ENCODE measurements around the gene YWHAQ.

DNA sequence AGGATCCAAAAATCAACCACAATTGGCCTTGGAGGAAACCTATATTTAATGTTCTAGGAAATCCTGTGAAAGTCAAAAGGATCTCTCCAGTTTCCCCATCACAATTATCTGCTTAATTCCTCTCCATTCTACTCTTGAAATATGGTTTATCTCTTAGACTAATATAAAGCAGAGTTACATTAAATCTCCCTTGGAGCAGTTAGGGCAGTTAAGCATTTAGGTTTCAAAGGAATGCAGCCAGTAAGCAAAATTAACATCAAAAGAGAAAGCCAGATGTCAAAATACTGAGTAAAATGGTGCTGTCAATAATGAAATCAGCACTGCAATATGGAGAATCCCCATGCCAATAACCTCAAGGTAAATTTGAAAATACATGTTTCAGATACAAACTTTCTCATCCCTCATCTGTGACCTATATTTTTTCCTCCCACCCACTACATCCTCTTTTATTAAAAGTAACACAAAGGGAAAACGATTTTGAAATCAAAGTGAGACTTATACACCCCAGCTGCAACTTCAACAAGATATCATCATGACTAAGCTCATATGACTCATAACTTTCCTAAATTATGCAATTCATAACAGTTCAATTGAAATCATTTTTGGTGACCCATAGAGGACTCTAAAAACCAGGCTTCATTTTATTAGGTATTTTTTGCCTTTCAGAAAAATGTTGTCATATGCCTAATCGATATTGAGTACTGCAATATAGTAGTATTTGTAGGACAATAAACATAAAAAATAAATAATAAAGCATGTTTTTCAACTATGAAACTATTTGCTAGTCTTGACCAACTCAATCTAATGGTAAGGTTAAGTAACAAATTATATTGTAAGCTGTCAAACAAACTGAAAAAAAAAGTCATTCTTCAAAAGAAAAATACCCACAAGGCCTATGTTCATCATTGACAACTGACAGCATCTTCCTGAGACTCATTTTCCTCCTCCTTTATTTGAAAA, 78.3 kb downstream of the YWHAQ start:
- TF ChIP-seq ZC3H11A (IDR thresholded peaks at IDR 0.05), result no peak
- TF ChIP-seq, protein P1, sequence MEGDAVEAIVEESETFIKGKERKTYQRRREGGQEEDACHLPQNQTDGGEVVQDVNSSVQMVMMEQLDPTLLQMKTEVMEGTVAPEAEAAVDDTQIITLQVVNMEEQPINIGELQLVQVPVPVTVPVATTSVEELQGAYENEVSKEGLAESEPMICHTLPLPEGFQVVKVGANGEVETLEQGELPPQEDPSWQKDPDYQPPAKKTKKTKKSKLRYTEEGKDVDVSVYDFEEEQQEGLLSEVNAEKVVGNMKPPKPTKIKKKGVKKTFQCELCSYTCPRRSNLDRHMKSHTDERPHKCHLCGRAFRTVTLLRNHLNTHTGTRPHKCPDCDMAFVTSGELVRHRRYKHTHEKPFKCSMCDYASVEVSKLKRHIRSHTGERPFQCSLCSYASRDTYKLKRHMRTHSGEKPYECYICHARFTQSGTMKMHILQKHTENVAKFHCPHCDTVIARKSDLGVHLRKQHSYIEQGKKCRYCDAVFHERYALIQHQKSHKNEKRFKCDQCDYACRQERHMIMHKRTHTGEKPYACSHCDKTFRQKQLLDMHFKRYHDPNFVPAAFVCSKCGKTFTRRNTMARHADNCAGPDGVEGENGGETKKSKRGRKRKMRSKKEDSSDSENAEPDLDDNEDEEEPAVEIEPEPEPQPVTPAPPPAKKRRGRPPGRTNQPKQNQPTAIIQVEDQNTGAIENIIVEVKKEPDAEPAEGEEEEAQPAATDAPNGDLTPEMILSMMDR (IDR thresholded peaks at IDR 0.05), result no peak
- TF ChIP-seq SMC3 (IDR thresholded peaks at IDR 0.05), result 0 out of 3 replicates have a peak, but pooled peaks have one; percentile 18
- no peak for TF ChIP-seq NR3C1 (IDR thresholded peaks at IDR 0.05)
- no peak for TF ChIP-seq MYC (IDR thresholded peaks at IDR 0.05; ENCODE audit: borderline replicate concordance, low read length)
- no peak for TF ChIP-seq POLR2A (IDR thresholded peaks at IDR 0.05; ENCODE audit: low read length)
- peak in 1 of 2 experiments; percentile 40; a peak in 1 of 5 replicates for TF ChIP-seq EP300 (IDR thresholded peaks at IDR 0.05)
- no peak for TF ChIP-seq HDAC2 (IDR thresholded peaks at IDR 0.05)
- TF ChIP-seq RAD21 (conservative IDR thresholded peaks at IDR 0.05 in 1 of 2, IDR thresholded peaks at IDR 0.05 in 1 of 2), result peak in 1 of 2 experiments; percentile 5; a peak in 1 of 5 replicates
- TF ChIP-seq RFX5 (IDR thresholded peaks at IDR 0.05), result no peak
- no peak for TF ChIP-seq HOXB13 (CRISPR knock-in tag; IDR thresholded peaks at IDR 0.05; ENCODE audit: low read depth)
- TF ChIP-seq NPAS2 (CRISPR knock-in tag; IDR thresholded peaks at IDR 0.05; ENCODE audit: borderline replicate concordance), result no peak
- no peak for TF ChIP-seq TFCP2L1 (CRISPR knock-in tag; IDR thresholded peaks at IDR 0.05)
